Activated CD4-positive, alpha-beta T cell treated with anti-CD3 and anti-CD28 coated beads for 4 hours (primary cell): Measurements from ENCODE around the gene B3GAT1.

Experiments used
- DNase-seq, 2 donors: peaks; one replicate each; pipeline ENCODE4 v3.0.0-alpha.2; 2020

Gene B3GAT1

GRCh38 chr11:134371436-134372185 lies 40.4 kb downstream of the B3GAT1 start:
- no peak for DNase-seq

- no peak for DNase-seq
Observed at GRCh38 chr11:134370526-134371435, 41.3 kb downstream of the B3GAT1 start.

- DNase-seq, result no peak
Observed at GRCh38 chr11:134369656-134370525, 42.2 kb downstream of the B3GAT1 start.

GRCh38 chr11:134367781-134368180 lies 44.3 kb downstream of the B3GAT1 start:
- no peak for DNase-seq

GRCh38 chr11:134366254-134366653 lies 45.8 kb downstream of the B3GAT1 start:
- DNase-seq, result no peak

GRCh38 chr11:134365011-134365925 lies 46.8 kb downstream of the B3GAT1 start:
- DNase-seq, result no peak

- DNase-seq, result no peak
Observed at GRCh38 chr11:134364261-134364660, 47.8 kb downstream of the B3GAT1 start.

- DNase-seq, result no peak
Observed at GRCh38 chr11:134363592-134363991, 48.5 kb downstream of the B3GAT1 start.

- no peak for DNase-seq
Observed at GRCh38 chr11:134363161-134363560, 48.9 kb downstream of the B3GAT1 start.

- DNase-seq, result no peak
Observed at GRCh38 chr11:134362192-134362901, 49.7 kb downstream of the B3GAT1 start.

- DNase-seq, result no peak
Observed at GRCh38 chr11:134361661-134362060, 50.4 kb downstream of the B3GAT1 start.

- peak; percentile 52 to 62 for DNase-seq
Observed at GRCh38 chr11:134360050-134360835, 51.8 kb downstream of the B3GAT1 start.

- no peak for DNase-seq
Observed at GRCh38 chr11:134359646-134360045, 52.4 kb downstream of the B3GAT1 start.

GRCh38 chr11:134358856-134359490 lies 53.1 kb downstream of the B3GAT1 start:
- DNase-seq, result no peak

- no peak for DNase-seq
Observed at GRCh38 chr11:134358165-134358855, 53.7 kb downstream of the B3GAT1 start.

GRCh38 chr11:134357545-134357839 lies 54.5 kb downstream of the B3GAT1 start:
- no peak for DNase-seq

GRCh38 chr11:134356656-134357544 lies 55.1 kb downstream of the B3GAT1 start:
- no peak for DNase-seq

GRCh38 chr11:134355656-134356055 lies 56.4 kb downstream of the B3GAT1 start:
- no peak for DNase-seq
